DOHH2 (cell line): Measurements from ENCODE around the gene NR4A2.

Experiments used
- CTCF ChIP-seq: fragments of 200-600 bp; sonication (generic); IDR thresholded peaks from one replicate; pipeline ENCODE4 v1.5.1; 2014; ENCODE audit warnings: antibody characterized with exemption, mild to moderate bottlenecking, low read depth, low read length; ENCODE audit not compliant: poor library complexity, severe bottlenecking
- EZH2phosphoT487 ChIP-seq: fragments of 200-600 bp; sonication (generic); IDR thresholded peaks from 2 replicates; pipeline ENCODE4 v1.6.1; 2017; ENCODE audit warnings: borderline replicate concordance, mild to moderate bottlenecking, antibody characterized with exemption, low read length, moderate library complexity, mixed read lengths

- TF ChIP-seq CTCF (no peak), EZH2phosphoT487 (no peak)
These were observed 12.6 kb downstream of the NR4A2 start for GRCh38 chr2:156319811-156320485.
